HepG2 (cell line): ENCODE data around the gene NPC1. TPM values are rescaled to one million over a fixed set of nuclear protein-coding genes. Genes with fewer than 3 reads are reported as not detected.

Experiments used
- CC2D1A ChIP-seq: sonication (generic); formaldehyde crosslinking; IDR thresholded peaks from 2 replicates; pipeline ENCODE4 v1.8.1; 2023; ENCODE audit warnings: mild to moderate bottlenecking, missing genetic modification reagents
- EP300 ChIP-seq, 3 experiments: sonication (generic) in 1 of 3; formaldehyde crosslinking in 1 of 3; IDR thresholded peaks; 2 replicates each; pipeline versions ENCODE4 v1.5.1 to v1.6.1; 2011 to 2020; ENCODE audit warnings: low read depth in 2 of 3, low read length in 2 of 3, borderline replicate concordance in 1 of 3, improper control_type of control experiment in 1 of 3, mild to moderate bottlenecking in 1 of 3, missing genetic modification reagents in 1 of 3, moderate library complexity in 1 of 3
- ESRRA ChIP-seq: sonication (generic); formaldehyde crosslinking; IDR thresholded peaks from 2 replicates; pipeline ENCODE4 v1.5.1; 2020; ENCODE audit warnings: mild to moderate bottlenecking, low read depth, missing genetic modification reagents
- HINFP ChIP-seq: sonication (generic); formaldehyde crosslinking; IDR thresholded peaks from 2 replicates; pipeline ENCODE4 v1.4.0; 2020; ENCODE audit warnings: low read depth, mild to moderate bottlenecking, missing genetic modification reagents
- NCOR1 ChIP-seq: fragments of 200-600 bp; sonication (generic); IDR thresholded peaks from 2 replicates; pipeline ENCODE4 v1.7.0; 2017; ENCODE audit warnings: antibody characterized with exemption, low read length, borderline replicate concordance
- NONO ChIP-seq, 2 experiments: fragments of 450-650 bp in 1 of 2; sonication (generic) in 1 of 2; formaldehyde crosslinking in 1 of 2; IDR thresholded peaks in 1 of 2; conservative IDR thresholded peaks in 1 of 2; 2 replicates each; pipeline versions ENCODE4 v1.6.1 to v1.8.0; 2017 to 2022; ENCODE audit warnings: mild to moderate bottlenecking in 1 of 2, missing genetic modification reagents in 1 of 2, moderate library complexity in 1 of 2
- PHF21A ChIP-seq: sonication (generic); formaldehyde crosslinking; IDR thresholded peaks from 2 replicates; pipeline ENCODE4 v1.5.0; 2020; ENCODE audit warnings: mild to moderate bottlenecking, missing genetic modification reagents
- STAT5B ChIP-seq: sonication (generic); formaldehyde crosslinking; IDR thresholded peaks from 2 replicates; pipeline ENCODE4 v1.4.0; 2020; ENCODE audit warnings: missing genetic modification reagents
- ZMYM4 ChIP-seq: sonication (generic); formaldehyde crosslinking; IDR thresholded peaks from 2 replicates; pipeline ENCODE4 v1.8.1; 2023; ENCODE audit warnings: mild to moderate bottlenecking, missing genetic modification reagents
- ZNF10 ChIP-seq: sonication (generic); formaldehyde crosslinking; IDR thresholded peaks from 2 replicates; pipeline ENCODE4 v1.4.0; 2020; ENCODE audit warnings: mild to moderate bottlenecking, low read depth, missing genetic modification reagents, borderline replicate concordance
- ZNF180 ChIP-seq: sonication (generic); formaldehyde crosslinking; IDR thresholded peaks from 2 replicates; pipeline ENCODE4 v1.4.0; 2020; ENCODE audit warnings: low read depth, missing genetic modification reagents, borderline replicate concordance
- ZNF564 ChIP-seq: sonication (generic); formaldehyde crosslinking; IDR thresholded peaks from 2 replicates; pipeline ENCODE4 v1.8.1; 2023; ENCODE audit warnings: mild to moderate bottlenecking, missing genetic modification reagents
- ZNF569 ChIP-seq: sonication (generic); formaldehyde crosslinking; IDR thresholded peaks from 2 replicates; pipeline ENCODE4 v1.5.0; 2020; ENCODE audit warnings: mild to moderate bottlenecking, missing genetic modification reagents, moderate library complexity, borderline replicate concordance
- ZNF607 ChIP-seq: sonication (generic); formaldehyde crosslinking; IDR thresholded peaks from 2 replicates; pipeline ENCODE4 v1.5.1; 2020; ENCODE audit warnings: missing genetic modification reagents, mild to moderate bottlenecking, borderline replicate concordance
- ZNF644 ChIP-seq: IDR thresholded peaks from 2 replicates; pipeline ENCODE4 v1.6.1; 2016; ENCODE audit warnings: low read depth
- ZNF782 ChIP-seq: sonication (generic); formaldehyde crosslinking; IDR thresholded peaks from 2 replicates; pipeline ENCODE4 v1.4.0; 2020; ENCODE audit warnings: missing genetic modification reagents, mild to moderate bottlenecking, borderline replicate concordance
- ZSCAN31 ChIP-seq: sonication (generic); formaldehyde crosslinking; IDR thresholded peaks from 2 replicates; pipeline ENCODE4 v1.5.0; 2020; ENCODE audit warnings: low read depth, mild to moderate bottlenecking, missing genetic modification reagents
- ZZZ3 ChIP-seq: sonication (generic); formaldehyde crosslinking; IDR thresholded peaks from 2 replicates; pipeline ENCODE4 v1.4.0; 2020; ENCODE audit warnings: missing genetic modification reagents, mild to moderate bottlenecking, borderline replicate concordance
- polyA plus RNA-seq, 8 experiments: library from polyadenylated mRNA; depleted of rRNA in 3 of 8; stranded (reverse) in 7 of 8; unstranded in 1 of 8; fragments of >200 nt; fragmentation: Illumina TruSeq in 4 of 8; extraction: Trizol in 4 of 8; gene quantifications; 2 replicates each; pipeline versions ENCODE4 v1.2.1 to v1.2.3, GENCODE V29; 2011 to 2016; ENCODE audit warnings: low read depth in 4 of 8, missing spikeins in 1 of 8, mixed read lengths in 1 of 8; ENCODE audit not compliant: insufficient read depth in 1 of 8
- total RNA-seq, 5 experiments: library from RNA; depleted of rRNA; stranded (reverse); fragments of >200 nt; fragmentation: Illumina TruSeq; extraction: Trizol; gene quantifications; 2 replicates each; pipeline ENCODE4 v1.2.3, GENCODE V29; 2016; ENCODE audit warnings: low read depth in 1 of 5
- TF ChIP-seq, protein P1 (sequence below): sonication (generic); formaldehyde crosslinking; IDR thresholded peaks from 2 replicates; pipeline ENCODE4 v1.4.0; 2020; ENCODE audit warnings: mild to moderate bottlenecking, low read depth, missing genetic modification reagents
- TF ChIP-seq, protein P2 (sequence below): IDR thresholded peaks from 2 replicates; pipeline ENCODE4 v1.6.1; 2012; ENCODE audit warnings: low read length, improper control_type of control experiment

The NPC1 gene
- total and polyA plus RNA-seq, 2 of the 13 experiments (the other 11 are each of a cell fraction or from before 2014, with no cell fraction given) = 46.5 to 114 TPM

DNA sequence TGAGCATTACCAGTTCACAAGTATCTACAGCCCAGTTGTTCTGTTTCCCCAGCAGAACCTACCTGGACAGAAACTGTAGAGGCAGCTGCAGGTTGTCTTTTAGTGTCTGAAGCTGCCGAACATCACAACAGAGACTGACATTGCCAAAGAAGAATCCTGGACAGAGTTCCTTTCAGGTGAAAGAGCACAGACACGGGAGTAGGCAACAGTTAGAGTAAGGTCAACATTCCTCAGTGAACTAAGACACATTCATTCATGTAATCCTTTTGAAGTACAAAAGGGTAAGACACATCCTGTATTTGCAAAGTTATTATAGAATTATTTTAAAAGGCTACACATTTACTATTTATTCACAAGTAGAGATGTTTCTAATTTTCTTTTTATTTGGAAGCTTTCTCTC is 14.3 kb downstream of the NPC1 start (continued):
- TF ChIP-seq, protein P1, sequence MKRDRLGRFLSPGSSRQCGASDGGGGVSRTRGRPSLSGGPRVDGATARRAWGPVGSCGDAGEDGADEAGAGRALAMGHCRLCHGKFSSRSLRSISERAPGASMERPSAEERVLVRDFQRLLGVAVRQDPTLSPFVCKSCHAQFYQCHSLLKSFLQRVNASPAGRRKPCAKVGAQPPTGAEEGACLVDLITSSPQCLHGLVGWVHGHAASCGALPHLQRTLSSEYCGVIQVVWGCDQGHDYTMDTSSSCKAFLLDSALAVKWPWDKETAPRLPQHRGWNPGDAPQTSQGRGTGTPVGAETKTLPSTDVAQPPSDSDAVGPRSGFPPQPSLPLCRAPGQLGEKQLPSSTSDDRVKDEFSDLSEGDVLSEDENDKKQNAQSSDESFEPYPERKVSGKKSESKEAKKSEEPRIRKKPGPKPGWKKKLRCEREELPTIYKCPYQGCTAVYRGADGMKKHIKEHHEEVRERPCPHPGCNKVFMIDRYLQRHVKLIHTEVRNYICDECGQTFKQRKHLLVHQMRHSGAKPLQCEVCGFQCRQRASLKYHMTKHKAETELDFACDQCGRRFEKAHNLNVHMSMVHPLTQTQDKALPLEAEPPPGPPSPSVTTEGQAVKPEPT = no peak
- TF ChIP-seq ESRRA (no peak), STAT5B (CRISPR knock-in tag) (no peak), EP300 (IDR thresholded peaks at IDR 0.05; ENCODE audit: low read depth in 2 of 2, low read length in 2 of 2) (peak in 1 of 2 experiments; percentile 80; a peak in 3 of 4 replicates), EP300 (CRISPR knock-in tag; IDR thresholded peaks at IDR 0.05; ENCODE audit: borderline replicate concordance) (peak; percentile 71; the same call in 1 of the 2 replicates), ZMYM4 (CRISPR knock-in tag) (no peak), ZNF180 (no peak), ZSCAN31 (no peak), PHF21A (no peak), ZNF782 (no peak), ZNF607 (CRISPR knock-in tag) (no peak), ZNF644 (CRISPR knock-in tag) (no peak), ZNF564 (no peak), NCOR1 (peak; percentile 66; the same call in 1 of the 2 replicates), NONO (IDR thresholded peaks at IDR 0.05) (no peak), NONO (CRISPR knock-in tag; conservative IDR thresholded peaks at IDR 0.05) (no peak), HINFP (CRISPR knock-in tag) (no peak), ZNF569 (no peak), ZZZ3 (no peak), CC2D1A (CRISPR knock-in tag) (no peak), ZNF10 (no peak)
- TF ChIP-seq, protein P2, sequence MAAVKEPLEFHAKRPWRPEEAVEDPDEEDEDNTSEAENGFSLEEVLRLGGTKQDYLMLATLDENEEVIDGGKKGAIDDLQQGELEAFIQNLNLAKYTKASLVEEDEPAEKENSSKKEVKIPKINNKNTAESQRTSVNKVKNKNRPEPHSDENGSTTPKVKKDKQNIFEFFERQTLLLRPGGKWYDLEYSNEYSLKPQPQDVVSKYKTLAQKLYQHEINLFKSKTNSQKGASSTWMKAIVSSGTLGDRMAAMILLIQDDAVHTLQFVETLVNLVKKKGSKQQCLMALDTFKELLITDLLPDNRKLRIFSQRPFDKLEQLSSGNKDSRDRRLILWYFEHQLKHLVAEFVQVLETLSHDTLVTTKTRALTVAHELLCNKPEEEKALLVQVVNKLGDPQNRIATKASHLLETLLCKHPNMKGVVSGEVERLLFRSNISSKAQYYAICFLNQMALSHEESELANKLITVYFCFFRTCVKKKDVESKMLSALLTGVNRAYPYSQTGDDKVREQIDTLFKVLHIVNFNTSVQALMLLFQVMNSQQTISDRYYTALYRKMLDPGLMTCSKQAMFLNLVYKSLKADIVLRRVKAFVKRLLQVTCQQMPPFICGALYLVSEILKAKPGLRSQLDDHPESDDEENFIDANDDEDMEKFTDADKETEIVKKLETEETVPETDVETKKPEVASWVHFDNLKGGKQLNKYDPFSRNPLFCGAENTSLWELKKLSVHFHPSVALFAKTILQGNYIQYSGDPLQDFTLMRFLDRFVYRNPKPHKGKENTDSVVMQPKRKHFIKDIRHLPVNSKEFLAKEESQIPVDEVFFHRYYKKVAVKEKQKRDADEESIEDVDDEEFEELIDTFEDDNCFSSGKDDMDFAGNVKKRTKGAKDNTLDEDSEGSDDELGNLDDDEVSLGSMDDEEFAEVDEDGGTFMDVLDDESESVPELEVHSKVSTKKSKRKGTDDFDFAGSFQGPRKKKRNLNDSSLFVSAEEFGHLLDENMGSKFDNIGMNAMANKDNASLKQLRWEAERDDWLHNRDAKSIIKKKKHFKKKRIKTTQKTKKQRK = no peak
